RWPE1 (cell line): ENCODE data around the gene LCN2.

Source experiments
- CTCF ChIA-PET: fragments of 350-600 bp; sonication (Branson Sonifier 250); formaldehyde crosslinking; extraction: SDS; loops from one replicate; lab custom pipeline; 2021; lab: Yijun Ruan, JAX
- POLR2A ChIA-PET: fragments of 400-600 bp; formaldehyde crosslinking; extraction: SDS; loops from one replicate; lab custom pipeline; 2020; ENCODE audit warnings: antibody characterized with exemption; ENCODE audit not compliant: low non-redundant PET; lab: Yijun Ruan, JAX
- DNase-seq: peaks from one replicate; pipeline ENCODE4 v3.0.0; 2012; ENCODE audit warnings: low spot score
- H3K27ac ChIP-seq: fragments of 450-650 bp; 2 replicates; pipeline ENCODE4 v1.5.1; 2017
- CTCF ChIP-seq: fragments of 450-650 bp; conservative IDR thresholded peaks from 2 replicates; pipeline ENCODE4 v1.5.1; 2017; ENCODE audit warnings: low read depth, mild to moderate bottlenecking

LCN2 gene

GRCh38 chr9:128114326-128115186 lies 34.7 kb upstream of the LCN2 start:
- peak overlapping the region; percentile 9 for H3K27ac ChIP-seq
- POLR2A ChIA-PET, result no interaction called here
- CTCF ChIA-PET, result interaction anchor here (0.6 to 6.1 kb wide), 6 partner anchors 10 to 80 kb away, joined by 3 to 55 read pairs (median 3); no protein-coding TSS in a partner anchor
- DNase-seq, result no peak
- no peak for TF ChIP-seq CTCF

GRCh38 chr9:128115187-128116103 lies 33.8 kb upstream of the LCN2 start:
- ChIA-PET CTCF (interaction anchor here (0.6 to 6.1 kb wide), 7 partner anchors 9 to 180 kb away, joined by 3 to 55 read pairs (median 3); partner anchors contain the start of gene BBLN), POLR2A (interaction anchor here (1.2 kb wide), 1 partner anchor 13 kb away, joined by 3 read pairs; no protein-coding TSS in a partner anchor)
- no peak for TF ChIP-seq CTCF
- no peak for DNase-seq
- H3K27ac ChIP-seq, result no peak overlapping the region; the same call in 1 of the 2 replicates

- ChIA-PET POLR2A (interaction anchor here (1.2 kb wide), 1 partner anchor 12 kb away, joined by 3 read pairs; no protein-coding TSS in a partner anchor), CTCF (interaction anchor here (0.5 to 6.1 kb wide), 10 partner anchors 9 to 1366 kb away, joined by 3 to 55 read pairs (median 4); partner anchors contain the start of gene BBLN)
- peak overlapping the region; percentile 12 for H3K27ac ChIP-seq
- TF ChIP-seq CTCF, result no peak
- no peak for DNase-seq
These were observed 32.9 kb upstream of the LCN2 start for GRCh38 chr9:128116104-128117083.

- H3K27ac ChIP-seq, result peak overlapping the region; percentile 12
These were observed 31.4 kb upstream of the LCN2 start for GRCh38 chr9:128117613-128118471.

More at GRCh38 chr9:128117613-128118471, 31.4 kb upstream of the LCN2 start:
- POLR2A ChIA-PET, result interaction anchor here (0.6 kb wide), 1 partner anchor 8 kb away, joined by 3 read pairs; no protein-coding TSS in a partner anchor
- TF ChIP-seq CTCF, result peak; percentile 100
- CTCF ChIA-PET, result interaction anchor here (0.5 to 6.1 kb wide), 49 partner anchors 9 to 745 kb away, joined by 3 to 55 read pairs (median 4); partner anchors contain the start of genes BBLN, NAIF1, PTGES2 and SLC25A25
- DNase-seq, result peak; percentile 88
